Caki2 (cell line): ENCODE data around the gene TNIP3. TPM values are rescaled to one million over a fixed set of nuclear protein-coding genes. Genes with fewer than 3 reads are reported as not detected.

Source experiments
- DNase-seq: peaks from one replicate; pipeline ENCODE4 v3.0.0-alpha.2; 2015; ENCODE audit warnings: low read depth
- in situ Hi-C: cut with HindIII; loops from 2 replicates; pipeline ENCODE4 v1.10.0; 2016; ENCODE audit warnings: low sequenced_read_pairs, low pct_unique_long_range_greater_than_20kb, mixed read lengths
- total RNA-seq: library from RNA; depleted of rRNA; stranded (reverse); fragments of >200 nt; shearing (Covaris generic); gene quantifications from 2 replicates; pipeline ENCODE4 v1.2.3, GENCODE V29; 2014; ENCODE audit warnings: low replicate concordance; rRNA removed

The TNIP3 gene
- total RNA-seq, 1 experiment from 2014 or later: 0.98 TPM

GRCh38 chr4:121100093-121100775 lies 63.9 kb downstream of the TNIP3 start:
- no peak for DNase-seq
- in situ Hi-C loops: no loop called here

- DNase-seq: no peak
- in situ Hi-C loops: no loop called here
Measured at GRCh38 chr4:121098266-121098665, 65.9 kb downstream of the TNIP3 start.

- peak; percentile 30 for DNase-seq
- in situ Hi-C loops: no loop called here
Measured at GRCh38 chr4:121096629-121097028, 67.5 kb downstream of the TNIP3 start.

GRCh38 chr4:121096191-121096590 lies 67.9 kb downstream of the TNIP3 start:
- no peak for DNase-seq
- in situ Hi-C loops: no loop called here

- in situ Hi-C loops: no loop called here
- no peak for DNase-seq
Measured at GRCh38 chr4:121094297-121094966, 69.7 kb downstream of the TNIP3 start.

- DNase-seq: no peak
- in situ Hi-C loops: no loop called here
Measured at GRCh38 chr4:121093261-121093660, 70.9 kb downstream of the TNIP3 start.

GRCh38 chr4:121091941-121092340 lies 72.2 kb downstream of the TNIP3 start:
- in situ Hi-C loops: no loop called here
- DNase-seq: no peak

- no peak for DNase-seq
- in situ Hi-C loops: no loop called here
Measured at GRCh38 chr4:121088867-121089266, 75.3 kb downstream of the TNIP3 start.

Other genes with a start within 250 kb of the TNIP3 start
- 4.1 and 4.7 TPM in 2 replicates for gene PRDM5, start 241.6 kb downstream of the TNIP3 start, total RNA-seq
- gene NDNF, start 91.8 kb downstream of the TNIP3 start, total RNA-seq: 2.0 and 2.1 TPM in 2 replicates
- gene QRFPR, start 216.7 kb upstream of the TNIP3 start, total RNA-seq: 3.4 and 13.8 TPM in 2 replicates